ENCODE data around the gene TMEM254.
"Not testable (repeated sequence)": the region's sequence is repeated elsewhere in the genome, so short reads cannot be mapped to it uniquely, and the experiment has no call there.

GRCh38 chr10:80029865-80030264 is 48.6 kb upstream of the TMEM254 start:
- TF ChIP-seq CTCF, POLR2A (IDR thresholded peaks at IDR 0.05): not testable (repeated sequence)

Data from testis (tissue), 2 donors.